H54 (cell line): ENCODE measurements around the gene NUBPL.
A peak's percentile ranks its signal among the peaks of the same experiment; 100 is the strongest.
"Not testable (repeated sequence)": the region's sequence is repeated elsewhere in the genome, so short reads cannot be mapped to it uniquely, and the experiment has no call there.

Experiments used
- DNase-seq: peaks from one replicate; pipeline ENCODE4 v3.0.0; 2011; ENCODE audit warnings: low spot score, mixed read lengths; ENCODE audit not compliant: insufficient read length
- FAIRE-seq: peaks from 3 replicates; lab custom pipeline; 2011; peaks lifted over from hg19 to GRCh38; lab: Jason Lieb, UNC
- POLR2A ChIP-seq: IDR thresholded peaks from 2 replicates; pipeline ENCODE4 v1.6.1; 2011; ENCODE audit warnings: low read depth, mild to moderate bottlenecking, low read length

The NUBPL gene

GRCh38 chr14:31854508-31855075 lies 293.4 kb downstream of the NUBPL start:
- no peak for FAIRE-seq
- no peak for DNase-seq
- TF ChIP-seq POLR2A, result no peak

GRCh38 chr14:31855262-31855661 lies 294.1 kb downstream of the NUBPL start:
- DNase-seq (no peak), FAIRE-seq (no peak)
- TF ChIP-seq POLR2A, result no peak

GRCh38 chr14:31856003-31856402 lies 294.8 kb downstream of the NUBPL start:
- not testable (repeated sequence) for FAIRE-seq, DNase-seq

GRCh38 chr14:31858868-31859267 lies 297.7 kb downstream of the NUBPL start:
- DNase-seq, result no peak
- TF ChIP-seq POLR2A, result no peak

GRCh38 chr14:31864937-31865855 lies 304.0 kb downstream of the NUBPL start:
- no peak for FAIRE-seq
- DNase-seq, result no peak
- TF ChIP-seq POLR2A, result no peak

More at GRCh38 chr14:31858868-31859267, 297.7 kb downstream of the NUBPL start:
- no peak for FAIRE-seq

- TF ChIP-seq POLR2A, result no peak
- FAIRE-seq (no peak), DNase-seq (no peak)
These were observed 306.4 kb downstream of the NUBPL start for GRCh38 chr14:31867570-31867969.

- FAIRE-seq, DNase-seq: not testable (repeated sequence)
These were observed 306.9 kb downstream of the NUBPL start for GRCh38 chr14:31868096-31868495.

GRCh38 chr14:31876741-31877140 lies 315.5 kb downstream of the NUBPL start:
- no peak for TF ChIP-seq POLR2A
- FAIRE-seq (no peak), DNase-seq (no peak)

GRCh38 chr14:31877255-31877798 lies 316.1 kb downstream of the NUBPL start:
- FAIRE-seq, result no peak
- no peak for TF ChIP-seq POLR2A
- no peak for DNase-seq

- FAIRE-seq, result no peak
- no peak for DNase-seq
- no peak for TF ChIP-seq POLR2A
These were observed 318.6 kb downstream of the NUBPL start for GRCh38 chr14:31879661-31880348.

- DNase-seq, result peak; percentile 32
- FAIRE-seq, result peak; percentile 89
- no peak for TF ChIP-seq POLR2A
These were observed 319.7 kb downstream of the NUBPL start for GRCh38 chr14:31880935-31881334.

GRCh38 chr14:31881531-31882310 lies 320.5 kb downstream of the NUBPL start:
- TF ChIP-seq POLR2A, result no peak
- FAIRE-seq, result no peak
- no peak for DNase-seq

GRCh38 chr14:31884238-31884637 lies 323.0 kb downstream of the NUBPL start:
- no peak for TF ChIP-seq POLR2A
- FAIRE-seq (no peak), DNase-seq (no peak)
